HG03442 (cell line): ENCODE results near the gene ETS2.
A peak's percentile ranks its signal among the peaks of the same experiment; 100 is the strongest.
"Not testable (repeated sequence)": the region's sequence is repeated elsewhere in the genome, so short reads cannot be mapped to it uniquely, and the experiment has no call there.

Experiments used
- ATAC-seq: cut with Tn5 transposase; IDR thresholded peaks from one replicate; pipeline ENCODE4 v1.9.1; 2021; ENCODE audit warnings: mild to moderate bottlenecking, moderate library complexity; ENCODE audit not compliant: unreplicated experiment

The ETS2 gene

DNA sequence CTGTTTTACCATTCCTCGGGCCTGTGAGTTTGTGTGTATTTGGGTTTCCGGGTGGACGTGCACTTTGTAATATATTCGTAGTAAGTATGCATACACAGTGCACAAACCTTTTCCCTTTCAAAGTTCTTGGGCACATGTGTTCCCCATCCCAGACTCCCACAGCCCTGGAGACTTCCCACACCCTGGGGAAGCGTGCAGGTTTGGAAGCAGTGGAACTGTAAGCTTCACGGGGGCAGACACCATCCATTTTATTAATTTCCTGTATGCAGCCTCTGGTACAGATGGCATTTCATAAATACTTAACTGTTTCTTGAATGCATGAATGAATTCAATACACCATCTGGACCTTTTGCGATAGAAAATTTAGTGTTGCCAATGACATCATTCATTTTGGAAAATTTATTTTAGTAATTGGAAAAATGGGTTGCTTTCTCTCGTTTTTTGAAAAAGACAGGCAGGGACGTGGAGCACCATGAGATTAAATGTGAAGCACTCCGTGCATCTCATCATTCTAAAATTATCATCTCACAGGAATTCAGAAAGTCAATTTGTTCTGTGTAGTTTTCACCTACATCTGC is 10.8 kb downstream of the ETS2 start:
- no peak for ATAC-seq

GRCh38 chr21:38817371-38818324 is 11.9 kb downstream of the ETS2 start:
- ATAC-seq: no peak

DNA sequence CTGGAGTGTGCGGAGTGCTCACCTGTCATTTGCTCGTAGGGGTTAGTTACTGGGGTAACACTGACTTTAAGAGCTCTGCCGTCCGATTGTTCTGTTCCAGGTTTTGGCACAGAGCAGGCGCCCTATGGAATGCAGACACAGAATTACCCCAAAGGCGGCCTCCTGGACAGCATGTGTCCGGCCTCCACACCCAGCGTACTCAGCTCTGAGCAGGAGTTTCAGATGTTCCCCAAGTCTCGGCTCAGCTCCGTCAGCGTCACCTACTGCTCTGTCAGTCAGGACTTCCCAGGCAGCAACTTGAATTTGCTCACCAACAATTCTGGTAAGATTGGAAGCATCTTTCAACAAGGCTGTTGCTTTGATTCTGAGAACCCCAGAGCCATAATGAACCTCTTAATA is 12.6 kb downstream of the ETS2 start:
- ATAC-seq: no peak

GRCh38 chr21:38819051-38819718 is 13.5 kb downstream of the ETS2 start:
- ATAC-seq: no peak

- no peak for ATAC-seq
Observed at GRCh38 chr21:38819719-38820159, 14.0 kb downstream of the ETS2 start.

- ATAC-seq: no peak
Observed at GRCh38 chr21:38820471-38821239, 14.9 kb downstream of the ETS2 start.

DNA sequence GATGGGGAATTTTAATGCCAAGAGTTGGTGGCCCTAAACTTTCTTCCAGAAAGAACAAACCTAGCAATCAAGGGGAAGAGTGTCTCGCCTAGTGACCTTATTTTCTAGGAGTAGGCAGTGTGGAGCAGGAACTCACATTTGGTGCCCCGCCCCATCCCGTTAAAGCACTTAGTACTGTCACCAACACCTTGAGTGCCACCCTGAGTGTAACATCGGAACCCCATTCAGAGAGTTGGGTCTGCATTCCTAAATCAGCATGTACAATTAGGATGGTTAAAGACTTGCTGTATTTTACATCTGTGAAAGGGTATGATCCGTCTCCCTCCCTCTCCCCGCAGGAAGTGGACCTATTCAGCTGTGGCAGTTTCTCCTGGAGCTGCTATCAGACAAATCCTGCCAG is 15.5 kb downstream of the ETS2 start:
- no peak for ATAC-seq

GRCh38 chr21:38821959-38822682 is 16.4 kb downstream of the ETS2 start:
- ATAC-seq: no peak

- no peak for ATAC-seq
Observed at GRCh38 chr21:38822778-38823238, 17.1 kb downstream of the ETS2 start.

DNA sequence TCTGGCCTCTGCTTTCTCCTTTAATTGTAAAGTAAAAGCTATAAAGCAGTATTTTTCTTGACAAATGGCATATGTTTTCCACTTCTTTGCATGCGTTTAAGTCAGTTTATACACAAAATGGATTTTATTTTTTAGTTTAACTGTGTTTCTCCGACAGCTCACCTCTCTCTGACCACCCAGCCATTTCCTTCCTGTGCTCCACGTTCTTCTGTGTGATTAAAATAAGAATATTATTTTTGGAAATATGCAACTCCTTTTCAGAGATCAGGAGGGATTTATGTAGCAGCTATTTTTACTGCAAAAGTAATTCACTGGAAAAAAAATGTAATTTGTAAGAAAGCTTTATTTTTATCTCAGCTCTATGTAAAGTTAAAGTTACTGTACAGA is 18.0 kb downstream of the ETS2 start:
- no peak for ATAC-seq

GRCh38 chr21:38824124-38824822 is 18.5 kb downstream of the ETS2 start:
- ATAC-seq: no peak

DNA sequence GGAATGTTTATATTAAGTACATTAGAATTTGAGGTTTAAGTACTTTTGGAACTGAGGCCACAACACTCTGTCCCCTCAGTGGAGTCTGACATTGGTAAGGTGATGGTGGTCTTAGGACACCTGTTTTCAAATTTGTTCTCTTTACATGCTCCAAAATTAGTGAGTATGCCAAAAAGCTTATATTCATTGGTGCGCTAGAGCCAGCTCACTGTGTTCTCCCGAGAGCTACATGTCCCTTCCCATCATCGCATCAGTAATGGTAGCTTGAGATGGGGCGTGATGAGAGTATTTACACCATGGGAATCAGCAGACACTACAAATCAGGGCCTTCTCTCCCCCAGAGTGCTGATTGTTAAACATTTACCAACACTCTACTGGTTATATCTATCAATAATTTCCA is 19.5 kb downstream of the ETS2 start:
- no peak for ATAC-seq

DNA sequence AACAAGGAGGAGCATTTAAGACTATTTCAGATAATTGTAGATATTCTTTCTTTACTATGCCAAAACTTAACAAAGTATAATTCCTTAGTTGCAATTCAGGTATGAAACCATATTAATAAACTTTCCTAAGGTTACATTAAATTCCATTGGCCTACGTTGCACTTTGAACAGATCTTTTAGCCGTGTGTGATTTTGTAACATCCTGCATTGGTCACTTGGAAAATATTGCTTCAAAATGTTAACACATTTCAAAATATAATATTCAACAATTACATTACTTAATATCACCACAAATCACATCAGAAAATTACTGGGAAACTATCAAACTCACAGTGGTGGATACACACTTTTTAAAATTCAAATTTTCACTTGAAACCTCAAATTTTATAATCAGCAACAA is 20.2 kb downstream of the ETS2 start:
- ATAC-seq: no peak

DNA sequence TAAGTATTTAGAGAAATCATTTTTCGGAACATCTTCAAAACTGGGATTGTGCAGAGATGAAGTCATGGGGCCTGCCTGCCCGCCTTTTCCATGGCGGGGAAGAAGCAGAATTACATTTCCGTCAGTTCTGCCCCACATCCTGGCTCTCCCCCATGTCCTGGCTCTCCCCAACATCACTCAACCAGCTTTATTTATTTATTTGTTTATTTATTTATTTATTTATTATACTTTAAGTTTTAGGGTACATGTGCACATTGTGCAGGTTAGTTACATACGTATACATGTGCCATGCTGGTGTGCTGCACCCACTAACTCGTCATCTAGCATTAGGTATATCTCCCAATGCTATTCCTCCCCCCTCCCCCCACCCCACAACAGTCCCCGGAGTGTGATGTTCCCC is 22.4 kb downstream of the ETS2 start:
- not testable (repeated sequence) for ATAC-seq

DNA sequence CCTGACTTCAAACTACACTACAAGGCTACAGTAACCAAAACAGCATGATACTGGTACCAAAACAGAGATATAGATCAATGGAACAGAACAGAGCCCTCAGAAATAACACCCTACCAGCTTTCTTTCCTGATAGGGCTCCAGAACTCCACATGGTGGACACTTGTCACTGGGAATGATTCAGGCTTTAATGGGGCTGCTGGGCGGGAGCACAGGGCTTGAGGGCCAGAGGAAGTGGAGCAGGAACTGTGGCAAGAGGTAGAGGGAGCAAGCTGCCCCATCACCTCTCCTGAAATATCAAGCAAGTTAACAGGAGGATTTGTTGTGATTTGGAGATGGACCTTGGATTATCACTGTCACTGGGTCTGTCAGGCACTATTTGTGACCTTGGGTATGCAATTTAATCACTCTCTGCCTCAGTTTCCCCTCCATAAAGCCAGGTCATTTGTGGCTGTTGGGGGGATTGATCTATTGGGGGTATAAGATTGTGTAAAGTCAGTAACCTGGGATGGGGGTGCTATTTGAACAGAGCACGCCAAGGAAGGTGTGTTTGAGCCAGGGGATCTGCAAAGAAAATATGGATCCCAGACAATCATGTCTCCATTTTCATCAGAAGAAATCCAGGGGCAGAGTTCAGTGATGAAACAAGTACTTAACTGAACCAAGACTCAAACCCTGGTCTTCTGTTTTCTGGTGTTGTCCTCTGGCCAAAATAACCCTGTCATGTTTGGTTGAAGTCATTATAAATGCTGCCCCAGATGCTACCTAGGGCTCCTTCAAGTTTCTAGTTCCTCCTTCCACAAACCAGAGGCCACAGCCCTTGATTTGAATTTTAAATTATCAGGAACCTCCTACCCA is 25.2 kb downstream of the ETS2 start:
- ATAC-seq: peak; percentile 61

- peak; percentile 89 for ATAC-seq
Observed at GRCh38 chr21:38831526-38832467, 26.1 kb downstream of the ETS2 start.

GRCh38 chr21:38832664-38833063 is 26.9 kb downstream of the ETS2 start:
- no peak for ATAC-seq

GRCh38 chr21:38833117-38833516 is 27.4 kb downstream of the ETS2 start:
- ATAC-seq: no peak
